ENCODE results near the gene TUBB6. TPM values are rescaled to one million over a fixed set of nuclear protein-coding genes. Genes with fewer than 3 reads are reported as not detected.

Gene TUBB6
- total RNA-seq, 1 experiment from 2014 or later, result 197 TPM

DNA sequence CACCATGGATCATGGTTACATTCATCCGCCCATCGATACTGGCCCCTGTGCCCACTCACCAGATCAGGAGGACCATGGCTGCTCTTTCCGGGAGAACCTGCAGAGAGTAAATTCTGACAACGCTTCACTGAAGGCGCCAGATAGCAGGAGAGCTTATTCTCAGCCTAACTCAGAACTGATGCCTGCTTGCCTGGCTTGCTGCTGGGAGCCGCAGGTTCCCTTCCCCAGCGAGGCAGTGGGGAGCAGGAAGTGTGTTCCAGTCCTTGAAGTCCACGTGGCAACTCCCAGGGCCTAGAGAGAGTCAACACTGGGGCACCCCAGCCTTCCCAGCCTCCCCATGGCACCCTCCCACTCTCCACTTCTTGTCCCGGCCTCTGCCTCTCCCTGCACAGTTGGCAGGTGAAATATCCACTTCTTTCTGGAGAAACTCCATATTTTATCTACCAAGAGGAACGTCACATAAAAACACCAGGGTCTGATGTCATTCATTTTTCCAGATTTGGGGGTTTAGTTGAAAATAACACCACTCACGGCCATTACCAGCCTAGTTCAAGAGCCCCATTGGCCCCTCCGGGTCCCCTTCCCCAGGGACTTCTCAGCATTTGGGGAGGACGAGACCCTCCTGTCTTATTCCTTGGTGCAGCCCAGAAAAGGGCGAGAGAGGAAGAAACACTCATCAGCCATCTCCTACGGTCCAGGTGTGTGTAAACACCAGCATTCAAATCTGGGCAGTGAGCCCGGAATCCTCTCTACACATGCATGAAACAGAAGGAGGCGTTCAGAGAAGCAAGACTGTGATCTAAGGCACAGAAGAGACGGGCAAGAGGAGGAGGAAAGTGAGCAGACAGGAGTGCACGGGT, 3.5 kb upstream of the TUBB6 start:
- intact Hi-C loops (cut with micrococcal nuclease; ENCODE audit: unreplicated experiment), result loop anchor here (5.0 kb wide), 1 partner anchor 47 kb away; no protein-coding TSS in a partner anchor
- BruUV-seq (replicated peaks), result no TSS peak
- H3K9me3 ChIP-seq (ENCODE audit: low read depth, low read length, poor library complexity, severe bottlenecking), result no peaks in the 10 kb centered on the region
- no peak overlapping the region for H3K4me3 ChIP-seq (ENCODE audit: low read depth, low read length, poor library complexity, severe bottlenecking)
- H3K27ac ChIP-seq (ENCODE audit: low read depth, low read length, poor library complexity, severe bottlenecking), result no peak overlapping the region
- H3K27me3 ChIP-seq (replicated peaks; ENCODE audit: insufficient read depth, low read depth, low read length, poor library complexity), result no peaks in the 10 kb centered on the region
- H3K36me3 ChIP-seq (ENCODE audit: insufficient read depth, low read length, poor library complexity, severe bottlenecking), result peaks cover 2% of the 10 kb centered on the region
- DNase-seq (ENCODE audit: low spot score), result no peak
- ChIA-PET POLR2A (ENCODE audit: low non-redundant PET) (no interaction called here), CTCF (no interaction called here)
- peaks cover 5% of the 10 kb centered on the region for H3K4me1 ChIP-seq (ENCODE audit: insufficient read depth, low read length, poor library complexity, severe bottlenecking)
- TF ChIP-seq, protein P1, sequence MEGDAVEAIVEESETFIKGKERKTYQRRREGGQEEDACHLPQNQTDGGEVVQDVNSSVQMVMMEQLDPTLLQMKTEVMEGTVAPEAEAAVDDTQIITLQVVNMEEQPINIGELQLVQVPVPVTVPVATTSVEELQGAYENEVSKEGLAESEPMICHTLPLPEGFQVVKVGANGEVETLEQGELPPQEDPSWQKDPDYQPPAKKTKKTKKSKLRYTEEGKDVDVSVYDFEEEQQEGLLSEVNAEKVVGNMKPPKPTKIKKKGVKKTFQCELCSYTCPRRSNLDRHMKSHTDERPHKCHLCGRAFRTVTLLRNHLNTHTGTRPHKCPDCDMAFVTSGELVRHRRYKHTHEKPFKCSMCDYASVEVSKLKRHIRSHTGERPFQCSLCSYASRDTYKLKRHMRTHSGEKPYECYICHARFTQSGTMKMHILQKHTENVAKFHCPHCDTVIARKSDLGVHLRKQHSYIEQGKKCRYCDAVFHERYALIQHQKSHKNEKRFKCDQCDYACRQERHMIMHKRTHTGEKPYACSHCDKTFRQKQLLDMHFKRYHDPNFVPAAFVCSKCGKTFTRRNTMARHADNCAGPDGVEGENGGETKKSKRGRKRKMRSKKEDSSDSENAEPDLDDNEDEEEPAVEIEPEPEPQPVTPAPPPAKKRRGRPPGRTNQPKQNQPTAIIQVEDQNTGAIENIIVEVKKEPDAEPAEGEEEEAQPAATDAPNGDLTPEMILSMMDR (conservative IDR thresholded peaks at IDR 0.05; ENCODE audit: low read depth, low read length), result no peak
- TF ChIP-seq EZH2 (IDR thresholded peaks at IDR 0.05; ENCODE audit: borderline replicate concordance, low read depth, low read length, poor library complexity, severe bottlenecking), result no peak

DNA sequence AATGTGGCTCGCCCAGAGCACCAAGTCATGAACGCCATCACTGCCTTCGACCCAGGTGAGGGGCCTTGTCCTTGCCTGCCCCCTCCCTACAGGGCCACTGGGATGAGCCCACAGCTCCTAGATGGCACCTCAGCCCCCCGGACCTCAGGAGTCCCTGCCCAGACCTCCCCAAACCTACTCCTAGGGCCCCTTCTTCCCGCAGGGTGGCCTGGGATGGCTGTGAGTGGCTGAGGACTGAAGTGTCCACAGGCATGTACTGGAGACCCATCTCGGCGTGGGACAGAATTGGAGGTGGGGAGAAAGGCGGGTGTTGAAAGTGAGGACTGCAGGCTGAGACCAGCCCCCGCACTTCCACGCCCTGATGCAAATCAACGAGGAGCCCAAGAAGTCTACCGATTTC, 2.8 kb upstream of the TUBB6 start:
- ChIA-PET POLR2A (ENCODE audit: low non-redundant PET) (interaction anchor here (0.5 kb wide), 1 partner anchor 10 kb away, joined by 3 read pairs; no protein-coding TSS in a partner anchor), CTCF (no interaction called here)
- H3K9me3 ChIP-seq (ENCODE audit: low read depth, low read length, poor library complexity, severe bottlenecking), result no peaks in the 10 kb centered on the region
- H3K4me1 ChIP-seq (ENCODE audit: insufficient read depth, low read length, poor library complexity, severe bottlenecking), result peaks cover 5% of the 10 kb centered on the region
- no peak overlapping the region for H3K4me3 ChIP-seq (ENCODE audit: low read depth, low read length, poor library complexity, severe bottlenecking)
- no TSS peak for BruUV-seq (replicated peaks)
- peaks cover 7% of the 10 kb centered on the region for H3K36me3 ChIP-seq (ENCODE audit: insufficient read depth, low read length, poor library complexity, severe bottlenecking)
- intact Hi-C loops (cut with micrococcal nuclease; ENCODE audit: unreplicated experiment), result loop anchor here (5.0 kb wide), 1 partner anchor 48 kb away; no protein-coding TSS in a partner anchor
- H3K27ac ChIP-seq (ENCODE audit: low read depth, low read length, poor library complexity, severe bottlenecking), result no peak overlapping the region
- no peak for DNase-seq (ENCODE audit: low spot score)
- TF ChIP-seq, protein P1 (conservative IDR thresholded peaks at IDR 0.05; ENCODE audit: low read depth, low read length), result no peak
- no peak for TF ChIP-seq EZH2 (IDR thresholded peaks at IDR 0.05; ENCODE audit: borderline replicate concordance, low read depth, low read length, poor library complexity, severe bottlenecking)
- H3K27me3 ChIP-seq (replicated peaks; ENCODE audit: insufficient read depth, low read depth, low read length, poor library complexity), result no peaks in the 10 kb centered on the region

DNA sequence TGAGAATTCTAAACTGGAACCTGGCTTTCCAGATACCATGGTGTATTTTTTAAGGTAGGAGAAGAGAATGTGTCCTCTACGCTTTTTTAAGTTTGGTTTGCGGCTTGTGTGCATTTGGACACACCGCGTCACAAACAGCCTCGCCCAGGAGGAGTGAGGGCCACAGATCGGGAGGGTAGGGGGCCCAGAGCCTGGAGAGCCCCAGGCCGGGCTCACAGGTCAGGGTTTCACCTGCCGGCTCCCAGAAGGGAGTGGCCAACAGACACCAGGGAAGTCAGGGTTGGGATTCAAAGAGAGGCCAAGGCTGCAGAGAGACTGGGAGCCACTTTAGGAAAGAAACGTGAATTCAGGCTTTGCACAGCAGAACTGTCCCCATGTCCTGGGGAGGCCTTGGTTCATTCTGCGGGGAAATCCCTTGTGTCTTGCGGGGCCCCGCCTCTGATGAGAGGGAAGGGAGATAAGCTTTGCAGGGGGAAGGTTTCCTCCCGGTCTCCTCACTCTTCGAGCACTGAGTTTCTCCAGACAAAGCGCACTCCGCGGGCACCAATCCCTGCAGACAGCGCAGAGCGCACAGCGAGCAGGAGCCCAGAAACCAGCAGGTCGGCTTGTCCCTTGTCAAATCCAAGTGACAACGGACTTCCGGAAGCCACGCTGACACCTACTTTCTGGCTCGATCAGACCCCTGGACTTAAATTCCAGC, 2.0 kb upstream of the TUBB6 start:
- no TSS peak for BruUV-seq (replicated peaks)
- H3K4me1 ChIP-seq (ENCODE audit: insufficient read depth, low read length, poor library complexity, severe bottlenecking), result peaks cover 5% of the 10 kb centered on the region
- H3K27ac ChIP-seq (ENCODE audit: low read depth, low read length, poor library complexity, severe bottlenecking), result no peak overlapping the region
- ChIA-PET CTCF (no interaction called here), POLR2A (ENCODE audit: low non-redundant PET) (no interaction called here)
- peaks cover 15% of the 10 kb centered on the region for H3K36me3 ChIP-seq (ENCODE audit: insufficient read depth, low read length, poor library complexity, severe bottlenecking)
- H3K9me3 ChIP-seq (ENCODE audit: low read depth, low read length, poor library complexity, severe bottlenecking), result peaks cover 2% of the 10 kb centered on the region
- no peak overlapping the region for H3K4me3 ChIP-seq (ENCODE audit: low read depth, low read length, poor library complexity, severe bottlenecking)
- TF ChIP-seq, protein P1 (conservative IDR thresholded peaks at IDR 0.05; ENCODE audit: low read depth, low read length), result no peak
- no peak for TF ChIP-seq EZH2 (IDR thresholded peaks at IDR 0.05; ENCODE audit: borderline replicate concordance, low read depth, low read length, poor library complexity, severe bottlenecking)
- intact Hi-C loops (cut with micrococcal nuclease; ENCODE audit: unreplicated experiment), result loop anchor here (5.0 kb wide), 1 partner anchor 49 kb away; no protein-coding TSS in a partner anchor
- no peak for DNase-seq (ENCODE audit: low spot score)
- no peaks in the 10 kb centered on the region for H3K27me3 ChIP-seq (replicated peaks; ENCODE audit: insufficient read depth, low read depth, low read length, poor library complexity)

Data from A673 (cell line).